H1 (cell line): ENCODE data around the gene PMEPA1. TPM values are rescaled to one million over a fixed set of nuclear protein-coding genes. Genes with fewer than 3 reads are reported as not detected.

ENCODE experiments used
- CTCF ChIA-PET: fragments of 300-600 bp; sonication (Branson Sonifier 250); formaldehyde crosslinking; loops from one replicate; lab custom pipeline; 2021; ENCODE audit not compliant: partially characterized antibody; lab: Charles Lee
- POLR2A ChIA-PET: fragments of 300-600 bp; sonication (Branson Sonifier 250); formaldehyde crosslinking; loops from one replicate; lab custom pipeline; 2021; ENCODE audit warnings: inconsistent platforms; ENCODE audit not compliant: partially characterized antibody; lab: Charles Lee
- DNase-seq, 2 experiments: peaks; one replicate each; pipeline versions ENCODE4 v3.0.0 to v3.0.0-alpha.2; 2010 to 2022; ENCODE audit warnings: low spot score in 2 of 2, low read depth in 1 of 2, mixed read lengths in 1 of 2
- FAIRE-seq: peaks from 2 replicates; lab custom pipeline; 2011; peaks lifted over from hg19 to GRCh38; lab: Jason Lieb, UNC
- H2AFZ ChIP-seq: 2 replicates; pipeline ENCODE4 v1.8.1; 2012; ENCODE audit warnings: low read length, inconsistent platforms
- H2AK5ac ChIP-seq: 2 replicates; pipeline ENCODE4 v1.6.1; 2013; ENCODE audit warnings: low read depth, low read length
- H2BK120ac ChIP-seq: replicated peaks from 2 replicates; pipeline ENCODE3; 2013; ENCODE audit warnings: low read depth, low read length, inconsistent platforms
- H2BK12ac ChIP-seq: 2 replicates; pipeline ENCODE4 v1.6.1; 2013; ENCODE audit warnings: low read depth, low read length
- H2BK15ac ChIP-seq: 2 replicates; pipeline ENCODE4 v1.6.1; 2013; ENCODE audit warnings: low read length
- H2BK20ac ChIP-seq: 2 replicates; pipeline ENCODE4 v1.6.1; 2013; ENCODE audit warnings: low read length
- H2BK5ac ChIP-seq: 2 replicates; pipeline ENCODE4 v1.6.1; 2013; ENCODE audit warnings: low read depth, low read length
- H3K14ac ChIP-seq: 2 replicates; pipeline ENCODE4 v1.6.1; 2013; ENCODE audit warnings: inconsistent platforms; ENCODE audit not compliant: insufficient read length
- H3K18ac ChIP-seq: 2 replicates; pipeline ENCODE4 v1.6.1; 2013; ENCODE audit warnings: low read length; ENCODE audit errors: extremely low read depth
- H3K23ac ChIP-seq: 2 replicates; pipeline ENCODE4 v1.6.1; 2013; ENCODE audit warnings: inconsistent platforms; ENCODE audit not compliant: insufficient read length
- H3K23me2 ChIP-seq: 2 replicates; pipeline ENCODE4 v1.6.1; 2013; ENCODE audit warnings: low read depth, low read length
- H3K27ac ChIP-seq: 2 replicates; pipeline ENCODE4 v1.6.1; 2011; ENCODE audit warnings: low read depth, low read length, inconsistent platforms
- H3K27me3 ChIP-seq, 4 experiments: replicated peaks in 1 of 4; 1 replicate in 1 of 4; 2 replicates in 3 of 4; pipeline versions ENCODE4 v1.6.1 to v1.8.1; 2011 to 2013; ENCODE audit warnings: low read length in 3 of 4, mild to moderate bottlenecking in 3 of 4, inconsistent platforms in 2 of 4, mixed read lengths in 2 of 4, moderate library complexity in 1 of 4; ENCODE audit not compliant: control insufficient read depth in 3 of 4, insufficient read depth in 3 of 4; ENCODE audit errors: extremely low read depth in 1 of 4
- H3K36me3 ChIP-seq, 4 experiments: 2 replicates each; pipeline versions ENCODE4 v1.6.1 to v1.8.1; 2011 to 2013; ENCODE audit warnings: mild to moderate bottlenecking in 4 of 4, low read length in 3 of 4, moderate library complexity in 2 of 4, control low read depth in 1 of 4, inconsistent platforms in 1 of 4; ENCODE audit not compliant: insufficient read depth in 4 of 4, control insufficient read depth in 2 of 4
- H3K4ac ChIP-seq: replicated peaks from 2 replicates; pipeline ENCODE3; 2013; ENCODE audit warnings: low read length, low read depth, mixed read lengths, inconsistent platforms; ENCODE audit not compliant: insufficient read length
- H3K4me1 ChIP-seq, 4 experiments: replicated peaks in 1 of 4; 1 replicate in 1 of 4; 2 replicates in 3 of 4; pipeline versions ENCODE4 v1.6.1 to v1.8.1; 2011 to 2013; ENCODE audit warnings: low read length in 3 of 4, inconsistent platforms in 2 of 4, mixed read lengths in 1 of 4; ENCODE audit not compliant: insufficient read depth in 4 of 4, control insufficient read depth in 3 of 4
- H3K4me2 ChIP-seq, 2 experiments: 2 replicates each; pipeline versions ENCODE4 v1.6.1 to v1.8.1; 2011 to 2013; ENCODE audit warnings: low read depth in 2 of 2, low read length in 2 of 2, control low read depth in 1 of 2, inconsistent platforms in 1 of 2, mild to moderate bottlenecking in 1 of 2; ENCODE audit not compliant: insufficient read depth in 1 of 2
- H3K4me3 ChIP-seq, 4 experiments: fragments of 200-600, 300-600 bp in 1 of 4; sonication (generic), shearing (Covaris generic), sonication (Bioruptor Twin) in 1 of 4; 2 replicates each; pipeline versions ENCODE4 v1.5.1 to v1.8.1; 2011 to 2016; ENCODE audit warnings: low read length in 4 of 4, low read depth in 3 of 4, control low read depth in 2 of 4, inconsistent platforms in 2 of 4, mild to moderate bottlenecking in 2 of 4, mixed read lengths in 1 of 4, moderate library complexity in 1 of 4; ENCODE audit not compliant: insufficient read depth in 2 of 4; ENCODE audit errors: extremely low read depth in 1 of 4
- H3K56ac ChIP-seq: replicated peaks from 2 replicates; pipeline ENCODE3; 2013; ENCODE audit warnings: low read depth, mild to moderate bottlenecking, mixed read lengths, low read length, inconsistent platforms; ENCODE audit not compliant: insufficient read length
- H3K79me1 ChIP-seq: 2 replicates; pipeline ENCODE4 v1.6.1; 2013; ENCODE audit warnings: low read depth, low read length, control low read depth
- H3K79me2 ChIP-seq, 2 experiments: 2 replicates each; pipeline versions ENCODE4 v1.6.1 to v1.8.1; 2012 to 2013; ENCODE audit warnings: low read length in 2 of 2, mild to moderate bottlenecking in 2 of 2, inconsistent platforms in 1 of 2; ENCODE audit not compliant: insufficient read depth in 2 of 2, control insufficient read depth in 1 of 2
- H3K9ac ChIP-seq, 4 experiments: replicated peaks in 1 of 4; 1 replicate in 1 of 4; 2 replicates in 3 of 4; pipeline versions ENCODE4 v1.6.1 to v1.8.1; 2011 to 2013; ENCODE audit warnings: low read depth in 3 of 4, low read length in 3 of 4, control low read depth in 2 of 4, mild to moderate bottlenecking in 2 of 4, moderate library complexity in 2 of 4, inconsistent platforms in 1 of 4; ENCODE audit errors: extremely low read depth in 1 of 4
- H3K9me3 ChIP-seq, 2 experiments: 2 replicates each; pipeline versions ENCODE4 v1.6.1 to v1.8.1; 2012 to 2013; ENCODE audit warnings: mild to moderate bottlenecking in 2 of 2, moderate library complexity in 2 of 2, control low read depth in 1 of 2, inconsistent platforms in 1 of 2, low read depth in 1 of 2, low read length in 1 of 2, mixed read lengths in 1 of 2; ENCODE audit not compliant: insufficient read depth in 2 of 2
- H4K20me1 ChIP-seq, 2 experiments: replicated peaks in 1 of 2; 2 replicates each; pipeline versions ENCODE3 to v1.8.1; 2011 to 2013; ENCODE audit warnings: inconsistent platforms in 2 of 2, low read length in 2 of 2, mild to moderate bottlenecking in 1 of 2; ENCODE audit not compliant: insufficient read depth in 2 of 2, control insufficient read depth in 1 of 2
- H4K5ac ChIP-seq: 2 replicates; pipeline ENCODE4 v1.6.1; 2013; ENCODE audit warnings: low read length, low read depth, mixed read lengths, inconsistent platforms; ENCODE audit not compliant: insufficient read length
- H4K8ac ChIP-seq: 2 replicates; pipeline ENCODE4 v1.8.0; 2013; ENCODE audit warnings: mild to moderate bottlenecking, moderate library complexity, low read length, inconsistent platforms; ENCODE audit not compliant: insufficient read depth; ENCODE audit errors: extremely low read depth
- H4K91ac ChIP-seq: replicated peaks from 2 replicates; pipeline ENCODE3; 2013; ENCODE audit warnings: low read length, mixed read lengths, inconsistent platforms; ENCODE audit not compliant: insufficient read length
- BCL11A ChIP-seq, 2 experiments: IDR thresholded peaks; one replicate each; pipeline ENCODE4 v1.6.1; 2011; ENCODE audit warnings: low read depth in 2 of 2, low read length in 2 of 2, mild to moderate bottlenecking in 2 of 2
- CBX5 ChIP-seq: fragments of 300-800, 300-1000 bp; sonication (generic); IDR thresholded peaks from 2 replicates; pipeline ENCODE4 v1.7.1; 2016; ENCODE audit warnings: antibody characterized with exemption, low read length, low read depth
- CHD2 ChIP-seq: IDR thresholded peaks from 2 replicates; pipeline ENCODE4 v1.6.1; 2012; ENCODE audit warnings: low read length, improper control_type of control experiment
- GABPA ChIP-seq: IDR thresholded peaks from 2 replicates; pipeline ENCODE4 v1.6.1; 2011; ENCODE audit warnings: mild to moderate bottlenecking, low read length, moderate library complexity, borderline replicate concordance; ENCODE audit not compliant: insufficient read depth
- NRF1 ChIP-seq: IDR thresholded peaks from 2 replicates; pipeline ENCODE4 v1.6.1; 2011; ENCODE audit warnings: mild to moderate bottlenecking, low read depth, low read length, improper control_type of control experiment
- POU5F1 ChIP-seq: IDR thresholded peaks from 2 replicates; pipeline ENCODE4 v1.6.1; 2011; ENCODE audit warnings: low read depth, mild to moderate bottlenecking, low read length, moderate library complexity
- RBBP5 ChIP-seq: IDR thresholded peaks from 2 replicates; pipeline ENCODE4 v1.7.1; 2012; ENCODE audit warnings: low read depth, mild to moderate bottlenecking, inconsistent platforms, low read length, moderate library complexity, borderline replicate concordance
- SUZ12 ChIP-seq: fragments of 200-600 bp; sonication (generic); IDR thresholded peaks from 2 replicates; pipeline ENCODE4 v1.6.1; 2012; ENCODE audit warnings: mild to moderate bottlenecking, inconsistent platforms, low read length, moderate library complexity, mixed read lengths
- TEAD4 ChIP-seq: IDR thresholded peaks from 2 replicates; pipeline ENCODE4 v1.6.1; 2012; ENCODE audit warnings: low read depth, low read length, inconsistent platforms, mixed read lengths
- WGBS, 2 experiments: shearing (Covaris generic) in 1 of 2; methylation state at CpG; one replicate each; pipeline versions ENCODE4 v1.1.6 to v1.1.7; 2013 to 2015; ENCODE audit warnings: low lambda C conversion rate in 2 of 2, mixed read lengths in 2 of 2, inconsistent platforms in 1 of 2, low coverage in 1 of 2, missing lambda C conversion rate in 1 of 2; ENCODE audit not compliant: insufficient replicate concordance in 2 of 2, insufficient coverage in 1 of 2, insufficient read length in 1 of 2; ENCODE audit errors: extremely low coverage in 1 of 2, missing lambda C conversion rate in 1 of 2; 5-methylcytosine and 5-hydroxymethylcytosine counted together
- polyA plus RNA-seq, 7 experiments: library from polyadenylated mRNA; depleted of rRNA in 3 of 7; stranded (reverse) in 5 of 7; unstranded in 2 of 7; fragments of >200 nt in 5 of 7; fragments of 200-250 nt in 2 of 7; gene quantifications; 1 replicate in 5 of 7; 2 replicates in 1 of 7; 4 replicates in 1 of 7; pipeline versions ENCODE4 v1.2.1 to v1.2.3, GENCODE V29; 2011 to 2013; ENCODE audit warnings: missing spikeins in 2 of 7, mixed read lengths in 2 of 7
- total RNA-seq: library from RNA; stranded (reverse); fragmentation: NEBNext Ultra II Directional; extraction: Animal tissue kit (Norgen Biotek cat#: 25700); gene quantifications from 2 replicates; pipeline ENCODE4 v1.2.1, GENCODE V29; 2021
- TF ChIP-seq, protein P1 (sequence below): IDR thresholded peaks from 2 replicates; pipeline ENCODE4 v1.6.1; 2011; ENCODE audit warnings: low read depth, mild to moderate bottlenecking, low read length; ENCODE audit not compliant: insufficient read depth

PMEPA1 gene
- total and polyA plus RNA-seq, 2 of the 8 experiments (the other 6 are each of a cell fraction or from before 2014, with no cell fraction given): 12.7 to 20.5 TPM

- FAIRE-seq: no peak
These were observed 104.8 kb downstream of the PMEPA1 start for GRCh38 chr20:57605045-57605444.

More at GRCh38 chr20:57605045-57605444, 104.8 kb downstream of the PMEPA1 start:
- DNase-seq: no peak
- WGBS, 2 experiments: 90% methylated on average over 5 of the region's 5 CpGs; no CpG with 5 or more reads in 1 of the 2 experiments
- Histone ChIP-seq H3K27ac (no peak overlapping the region), H2BK120ac (no peak overlapping the region), H3K18ac (no peak overlapping the region), H4K20me1 (no peaks in the 10 kb centered on the region), H3K4ac (no peak overlapping the region), H3K36me3 (no peaks in the 10 kb centered on the region), H4K8ac (no peak overlapping the region), H2AFZ (no peak overlapping the region), H3K79me2 (no peaks in the 10 kb centered on the region), H3K9ac (no peak overlapping the region), H3K23me2 (no peaks in the 10 kb centered on the region), H3K23ac (no peak overlapping the region), H2BK12ac (no peak overlapping the region), H3K4me2 (no peak overlapping the region), H2BK5ac (no peak overlapping the region), H3K4me3 (no peak overlapping the region), H3K56ac (no peak overlapping the region), H3K14ac (no peak overlapping the region), H2AK5ac (no peak overlapping the region), H3K9me3 (no peaks in the 10 kb centered on the region), H2BK20ac (no peak overlapping the region), H2BK15ac (no peak overlapping the region), H4K5ac (no peak overlapping the region), H3K4me1 (peaks cover 0 to 1% (median 0%) of the 10 kb centered on the region in 4 experiments; a peak in 1 of 7 replicates), H3K79me1 (no peaks in the 10 kb centered on the region), H3K27me3 (no peaks in the 10 kb centered on the region), H4K91ac (no peak overlapping the region)
- CTCF ChIA-PET: interaction anchor here (1.6 kb wide), 2 partner anchors 17 to 587 kb away, joined by 5 read pairs; no protein-coding TSS in a partner anchor
- TF ChIP-seq POU5F1 (no peak), TEAD4 (no peak), CBX5 (no peak), SUZ12 (no peak), NRF1 (no peak), RBBP5 (no peak), CHD2 (no peak), BCL11A (IDR thresholded peaks at IDR 0.05; ENCODE audit: low read depth in 2 of 2, low read length in 2 of 2) (no peak), GABPA (no peak)
- TF ChIP-seq, protein P1, sequence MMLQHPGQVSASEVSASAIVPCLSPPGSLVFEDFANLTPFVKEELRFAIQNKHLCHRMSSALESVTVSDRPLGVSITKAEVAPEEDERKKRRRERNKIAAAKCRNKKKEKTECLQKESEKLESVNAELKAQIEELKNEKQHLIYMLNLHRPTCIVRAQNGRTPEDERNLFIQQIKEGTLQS: no peak
- POLR2A ChIA-PET: no interaction called here
